Brain pericyte (primary cell): ENCODE data around the gene SMAD3.

Experiments used
- DNase-seq: peaks from one replicate; pipeline ENCODE4 v3.0.0-alpha.2; 2012; ENCODE audit warnings: low read depth, low spot score

SMAD3 gene

GRCh38 chr15:67227846-67228245 is 162.4 kb downstream of the SMAD3 start:
- DNase-seq: no peak

- no peak for DNase-seq
Observed at GRCh38 chr15:67228286-67228685, 162.9 kb downstream of the SMAD3 start.

GRCh38 chr15:67230504-67230903 is 165.1 kb downstream of the SMAD3 start:
- DNase-seq: no peak

- no peak for DNase-seq
Observed at GRCh38 chr15:67232591-67232990, 167.2 kb downstream of the SMAD3 start.

GRCh38 chr15:67240235-67241131 is 175.1 kb downstream of the SMAD3 start:
- DNase-seq: no peak

GRCh38 chr15:67241132-67241855 is 175.9 kb downstream of the SMAD3 start:
- no peak for DNase-seq

- DNase-seq: no peak
Observed at GRCh38 chr15:67242708-67243111, 177.3 kb downstream of the SMAD3 start.
